OCI-LY1 (cell line): ENCODE data around the gene PTPN3.

ENCODE experiments used
- CTCF ChIP-seq: fragments of 200-600 bp; sonication (generic), shearing (Covaris generic); IDR thresholded peaks from 2 replicates; pipeline ENCODE4 v1.5.1; 2017; ENCODE audit warnings: mild to moderate bottlenecking, antibody characterized with exemption, low read length, moderate library complexity, mixed read lengths
- EZH2 ChIP-seq: fragments of 200-600 bp; sonication (generic), shearing (Covaris generic); IDR thresholded peaks from 2 replicates; pipeline ENCODE4 v1.8.0; 2017; ENCODE audit warnings: borderline replicate concordance, mixed run types, mild to moderate bottlenecking, antibody characterized with exemption, low read length, moderate library complexity, mixed read lengths

GRCh38 chr9:109460576-109460975, 37.5 kb downstream of the PTPN3 start:
- TF ChIP-seq CTCF (no peak), EZH2 (no peak)
